NCI-H748 (cell line): ENCODE measurements around the gene SP140.
"Not testable (repeated sequence)": the region's sequence is repeated elsewhere in the genome, so short reads cannot be mapped to it uniquely, and the experiment has no call there.

Experiments
- DNase-seq: peaks from one replicate; lab custom pipeline; 2025; ENCODE audit not compliant: unreplicated experiment; lab: John Stamatoyannopoulos, UW

SP140 gene

DNA sequence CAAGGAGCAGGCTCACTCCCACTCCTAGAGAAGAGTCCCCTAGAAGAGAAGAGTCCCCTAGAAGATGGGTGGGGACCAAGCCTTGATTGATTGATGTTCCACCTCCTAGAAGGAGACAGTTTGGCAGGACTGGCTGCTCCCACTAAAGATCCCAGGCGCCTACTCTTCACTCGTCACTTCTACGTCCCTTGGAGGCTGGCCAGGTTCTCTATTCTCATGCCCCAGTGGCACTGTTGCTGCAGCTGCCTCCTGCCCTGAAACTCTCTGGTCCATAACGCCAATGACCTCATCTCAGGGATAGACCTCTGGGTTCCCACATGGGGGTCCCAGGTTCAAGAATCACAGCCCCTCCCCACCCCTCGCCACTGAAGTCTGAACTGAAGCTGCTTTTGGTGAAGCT is 99.0 kb downstream of the SP140 start:
- DNase-seq: no peak

DNA sequence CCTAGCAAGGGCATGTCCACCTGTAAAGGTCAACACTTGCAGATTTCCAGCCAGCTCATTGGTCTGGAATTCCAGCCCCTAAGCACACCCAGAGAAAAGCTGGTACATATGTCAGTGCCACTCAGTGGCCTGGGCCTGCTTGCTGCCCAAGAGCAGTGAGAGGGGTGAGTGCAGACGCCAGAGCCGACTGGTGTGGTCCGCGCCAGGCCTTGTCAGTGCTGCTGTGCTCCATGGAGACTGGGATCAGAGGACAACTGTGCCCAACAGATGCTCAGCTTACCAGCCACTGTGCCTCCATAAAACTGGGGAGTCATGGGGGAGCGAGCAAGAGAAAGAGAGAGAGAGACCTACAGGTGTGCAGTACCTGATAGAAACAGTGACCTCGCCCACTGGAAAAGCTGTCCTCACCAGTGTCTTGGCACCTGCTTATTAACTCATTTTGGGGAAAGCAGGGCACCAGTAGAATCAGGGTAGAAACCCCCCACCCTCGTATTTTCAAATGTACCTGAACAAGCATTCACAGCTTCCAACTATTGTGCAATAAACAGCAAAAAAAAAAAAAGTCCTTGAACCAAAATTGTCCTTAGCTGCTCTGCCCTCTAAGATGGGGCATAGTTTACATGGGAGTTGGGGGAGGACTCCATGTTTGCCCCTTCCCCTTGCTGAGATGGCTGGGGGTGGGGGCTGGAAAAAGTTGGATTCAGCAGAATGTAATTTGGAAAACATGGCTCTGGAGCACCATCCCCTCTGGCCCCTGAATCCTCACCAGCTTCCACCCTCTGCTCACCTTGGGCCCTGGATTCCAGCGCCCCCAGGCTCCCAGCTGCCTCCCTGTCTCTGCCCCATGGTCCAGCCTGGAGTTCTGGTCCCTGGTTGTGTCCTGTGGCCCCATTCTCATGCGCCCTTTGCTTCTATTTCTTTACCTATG is 100.0 kb downstream of the SP140 start:
- no peak for DNase-seq

DNA sequence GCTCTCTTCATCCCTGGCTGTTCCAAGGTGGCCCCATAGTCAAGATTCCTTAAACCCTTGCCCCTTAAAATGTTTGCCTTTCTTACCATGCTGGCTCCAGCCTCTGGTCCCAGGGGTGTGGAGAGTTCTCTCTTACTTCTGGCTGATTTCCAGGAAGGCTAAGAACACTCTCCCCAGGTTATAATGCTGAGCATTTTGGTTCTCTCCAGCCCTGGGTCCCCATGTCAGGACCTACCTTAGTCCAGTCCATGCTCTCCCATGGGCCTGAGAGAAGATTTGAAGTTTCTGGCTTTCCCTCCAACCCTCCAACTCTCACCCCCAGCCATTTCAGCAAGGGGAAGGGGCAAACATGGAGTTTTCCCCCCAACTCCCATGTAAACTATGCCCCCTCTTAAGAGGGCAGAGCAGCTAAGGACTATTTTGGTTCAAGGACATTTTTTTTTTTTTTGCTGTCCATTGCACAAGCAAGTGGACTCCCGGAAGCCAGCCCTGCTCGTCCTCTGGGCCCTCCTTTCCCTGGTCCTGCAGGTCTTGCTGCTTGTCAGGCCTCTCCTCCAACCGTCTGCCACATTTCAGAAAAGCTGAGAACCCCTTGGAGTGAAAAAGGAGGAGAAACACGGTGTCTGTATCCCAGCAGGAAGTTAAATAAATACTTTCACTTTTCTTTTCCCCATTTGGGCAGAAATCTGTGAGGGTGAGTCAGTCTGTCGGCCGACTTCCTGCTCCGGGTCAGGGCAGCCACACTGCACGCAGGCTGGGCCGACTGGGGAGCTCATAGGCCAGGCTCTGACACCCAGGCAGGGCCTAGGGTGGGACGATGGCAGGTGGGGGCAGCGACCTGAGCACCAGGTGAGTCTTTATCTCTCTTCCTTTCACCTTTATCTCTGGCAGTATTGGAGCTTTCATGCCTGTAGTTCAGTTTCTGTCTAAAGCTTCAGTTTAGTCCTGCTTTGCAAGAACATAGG is 101.2 kb downstream of the SP140 start, which contains the start of gene SP140L:
Gene SP140L (plus strand): TSS at position 741 of the 965 bp plus-strand sequence. CDS start 77 bp downstream, at position 818.
- no peak for DNase-seq

DNA sequence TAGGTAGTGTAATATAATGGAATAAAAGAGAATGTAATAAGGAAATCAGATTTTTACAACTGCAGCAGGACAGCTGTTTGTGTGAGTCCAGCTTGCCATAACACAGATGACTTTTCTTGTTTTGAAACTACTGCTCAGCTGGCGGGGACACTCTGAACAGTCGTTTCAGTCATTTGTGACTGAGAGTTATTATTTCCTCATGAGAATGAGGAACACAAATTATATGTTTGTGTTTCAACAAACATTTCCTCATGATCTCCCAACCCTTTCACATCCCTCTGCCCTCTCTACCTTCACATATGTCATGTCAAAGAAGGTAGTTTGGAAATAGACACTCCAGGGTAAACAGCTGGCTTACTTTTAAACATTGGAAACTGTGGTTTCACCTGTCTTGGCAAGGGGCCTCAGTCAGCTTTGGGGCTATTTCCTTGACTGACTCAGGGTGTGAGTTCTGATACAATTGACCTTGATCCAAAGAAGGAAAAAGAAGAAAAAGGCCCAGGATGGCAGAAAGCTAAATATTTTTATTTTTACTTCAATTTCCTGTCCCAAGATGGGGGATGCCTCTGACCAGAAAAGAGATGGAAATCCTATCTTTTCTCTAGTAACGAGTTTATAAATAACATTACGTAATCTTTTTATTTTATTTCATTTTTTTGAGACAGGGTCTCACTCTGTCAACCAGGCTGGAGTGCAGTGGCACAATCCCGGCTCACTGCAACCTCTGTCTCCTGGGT is 102.0 kb downstream of the SP140 start:
- DNase-seq: no peak

DNA sequence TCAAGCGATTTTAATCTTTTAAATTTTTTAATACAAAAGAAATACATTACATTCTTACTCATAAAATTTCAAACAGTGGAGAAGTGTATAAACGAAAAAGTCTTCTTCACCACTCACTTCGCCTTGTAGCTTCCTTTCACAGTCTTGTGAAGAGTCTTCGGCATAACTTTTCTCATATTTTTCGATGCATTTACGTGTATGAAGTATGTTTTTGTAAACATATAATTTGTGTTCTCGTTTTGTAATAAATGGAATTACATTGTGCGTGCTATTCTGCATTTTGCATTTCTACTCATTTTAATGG is 102.6 kb downstream of the SP140 start:
- no peak for DNase-seq

DNA sequence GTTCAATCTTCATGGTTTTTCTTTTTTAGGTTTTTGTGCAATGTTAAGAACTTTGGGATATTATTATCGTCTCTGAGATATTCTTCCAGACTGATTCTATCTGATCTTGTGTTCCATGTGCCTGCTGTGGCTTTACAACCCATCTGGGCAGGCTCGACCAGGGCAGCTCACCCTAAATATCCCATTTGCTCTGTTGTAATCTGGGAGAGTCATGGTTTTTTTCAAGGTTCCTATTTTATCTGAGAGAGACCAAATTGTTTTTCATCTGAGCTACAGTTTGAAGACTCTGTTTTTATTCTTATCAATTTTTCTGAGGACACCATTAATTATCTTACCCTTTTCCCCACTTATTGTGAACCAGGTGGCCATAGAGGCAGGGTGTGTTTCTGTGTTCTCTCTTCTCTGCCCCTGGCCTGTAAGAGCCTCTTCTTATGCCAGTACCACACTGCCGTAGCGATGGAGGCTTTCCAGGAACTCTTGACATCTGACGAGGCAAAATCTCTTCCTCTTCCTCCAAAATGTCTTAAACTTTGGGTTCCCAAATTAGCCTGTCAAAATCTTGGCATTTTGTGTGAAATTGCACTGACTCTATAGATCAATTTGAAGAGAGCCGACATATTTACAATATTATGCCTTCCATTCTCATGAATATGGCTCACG is 104.5 kb downstream of the SP140 start:
- no peak for DNase-seq

DNA sequence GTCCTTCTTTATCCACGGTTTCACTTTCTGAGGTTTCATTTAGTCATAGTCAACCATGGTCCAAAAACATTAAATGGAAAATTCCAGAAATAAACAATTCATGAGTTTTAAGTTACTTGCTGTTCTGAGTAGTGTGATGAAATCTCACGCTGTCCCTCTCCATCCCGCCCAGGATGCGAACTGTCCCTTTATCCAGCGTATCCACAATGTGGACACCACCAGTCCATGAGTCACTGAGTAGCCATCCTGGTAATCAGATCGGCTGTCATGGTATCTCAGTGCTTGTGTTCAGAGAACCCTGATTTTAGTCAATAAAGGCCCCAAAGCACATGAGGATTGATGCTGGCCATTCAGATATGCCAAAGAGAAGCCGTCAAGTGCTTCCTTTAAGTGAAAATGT is 105.2 kb downstream of the SP140 start:
- no peak for DNase-seq

DNA sequence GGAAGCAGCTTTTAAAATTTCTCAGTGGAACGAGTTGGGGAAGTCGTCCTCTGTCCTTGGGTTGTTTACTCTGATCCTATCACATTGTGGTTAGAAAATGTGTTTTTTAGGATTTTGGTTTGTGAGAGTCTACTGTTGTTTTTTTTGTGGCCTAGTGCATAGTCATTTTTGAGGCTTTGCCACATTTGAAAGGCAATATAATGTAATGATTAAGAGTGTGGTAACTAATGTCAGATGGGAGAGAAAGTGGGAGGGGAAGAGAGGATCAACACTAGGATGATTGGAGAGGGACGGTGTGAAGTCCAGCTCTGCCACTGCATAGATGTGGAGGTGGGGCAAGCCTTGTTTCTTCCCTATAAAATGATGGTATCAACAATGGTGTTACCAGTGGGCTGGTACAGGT is 109.9 kb downstream of the SP140 start:
- no peak for DNase-seq

DNA sequence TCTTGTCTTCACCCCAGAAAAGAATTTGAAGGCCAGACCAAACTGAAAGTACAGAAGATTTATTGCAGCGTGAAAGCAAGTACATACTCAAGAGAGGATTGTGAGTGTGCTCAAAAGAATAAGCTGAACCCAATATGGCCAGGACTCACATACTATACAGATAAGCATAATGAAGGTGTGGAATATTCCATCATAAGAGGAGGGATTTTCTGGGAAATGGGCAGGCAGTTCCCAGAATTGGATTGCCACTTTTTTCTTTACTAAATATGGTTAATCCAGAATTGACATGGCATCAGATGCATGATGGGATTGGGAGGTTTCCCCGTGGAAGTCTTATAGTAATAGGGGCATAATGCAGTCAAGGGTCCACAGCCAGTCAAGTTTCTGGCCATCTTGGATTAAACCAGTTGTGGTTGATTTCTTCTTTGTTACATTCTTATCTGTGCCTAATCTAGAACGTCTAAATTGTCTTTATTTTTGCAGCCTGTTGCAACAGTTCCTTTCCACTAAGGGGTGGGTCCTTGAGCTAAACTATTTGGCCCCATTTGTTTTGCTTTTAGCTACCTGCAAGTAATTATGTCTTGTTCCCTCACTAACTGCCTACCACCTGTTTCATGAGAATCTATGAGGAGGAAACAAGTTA is 110.4 kb downstream of the SP140 start:
- DNase-seq: no peak

DNA sequence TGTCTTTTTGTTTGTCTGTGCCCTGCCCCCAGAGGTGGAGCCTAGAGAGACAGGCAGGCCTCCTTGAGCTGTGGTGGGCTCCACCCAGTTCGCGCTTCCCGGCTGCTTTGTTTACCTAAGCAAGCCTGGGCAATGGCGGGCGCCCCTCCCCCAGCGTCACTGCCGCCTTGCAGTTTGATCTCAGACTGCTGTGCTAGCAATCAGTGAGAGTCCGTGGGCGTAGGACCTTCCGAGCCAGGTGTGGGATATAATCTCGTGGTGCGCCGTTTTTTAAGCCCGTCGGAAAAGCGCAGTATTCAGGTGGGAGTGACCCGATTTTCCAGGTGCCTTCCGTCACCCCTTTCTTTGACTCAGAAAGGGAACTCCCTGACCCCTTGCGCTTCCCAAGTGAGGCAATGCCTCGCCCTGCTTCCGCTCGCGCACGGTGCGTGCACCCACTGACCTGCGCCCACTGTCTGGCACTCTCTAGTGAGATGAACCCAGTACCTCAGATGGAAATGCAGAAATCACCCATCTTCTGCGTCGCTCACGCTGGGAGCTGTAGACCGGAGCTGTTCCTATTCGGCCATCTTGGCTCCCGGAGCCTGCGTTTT is 116.5 kb downstream of the SP140 start:
- peak; percentile 15 for DNase-seq

DNA sequence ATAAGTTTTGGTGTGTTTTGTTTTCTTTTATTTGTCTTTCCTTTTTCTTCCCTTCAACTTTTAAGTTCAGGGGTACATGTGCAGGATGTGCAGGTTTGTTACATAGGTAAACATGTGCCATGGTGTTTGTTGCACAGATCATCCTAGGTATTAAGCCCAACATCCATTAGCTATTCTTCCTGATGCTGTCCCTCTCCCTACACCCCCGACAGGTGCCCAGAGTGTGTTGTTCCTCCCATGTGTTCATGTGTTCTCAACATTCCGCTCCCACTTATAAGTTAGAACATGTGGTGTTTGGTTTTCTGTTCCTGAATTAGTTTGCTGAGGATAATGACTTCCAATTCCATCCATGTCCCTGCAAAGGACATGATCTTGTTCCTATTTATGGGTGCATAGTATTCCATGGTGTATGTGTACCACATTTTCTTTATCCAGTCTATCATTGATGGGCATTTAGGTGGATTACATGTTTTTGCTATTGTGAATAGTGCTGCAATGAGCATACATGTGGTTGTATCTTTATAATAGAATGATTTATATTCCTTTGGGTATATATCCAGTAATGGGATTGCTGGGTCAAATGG is 117.6 kb downstream of the SP140 start:
- DNase-seq: not testable (repeated sequence)

DNA sequence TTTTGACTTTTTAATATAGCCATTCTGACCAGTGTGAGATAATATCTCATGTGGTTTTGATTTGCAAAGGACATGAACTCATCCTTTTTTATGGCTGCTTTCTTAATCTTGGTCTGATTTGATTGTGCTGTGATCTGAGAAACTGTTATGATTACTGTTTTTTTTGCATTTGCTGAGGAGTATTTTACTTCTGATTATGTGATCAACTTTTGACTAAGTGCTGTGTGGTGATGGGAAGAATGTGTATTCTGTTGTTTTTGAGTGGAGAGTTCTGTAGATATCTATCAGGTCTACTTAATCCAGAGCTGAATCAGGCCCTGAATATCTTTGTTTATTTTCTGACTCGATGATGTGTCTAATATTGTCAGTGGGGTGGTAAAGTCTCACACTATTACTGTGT is 118.2 kb downstream of the SP140 start:
- DNase-seq: no peak

DNA sequence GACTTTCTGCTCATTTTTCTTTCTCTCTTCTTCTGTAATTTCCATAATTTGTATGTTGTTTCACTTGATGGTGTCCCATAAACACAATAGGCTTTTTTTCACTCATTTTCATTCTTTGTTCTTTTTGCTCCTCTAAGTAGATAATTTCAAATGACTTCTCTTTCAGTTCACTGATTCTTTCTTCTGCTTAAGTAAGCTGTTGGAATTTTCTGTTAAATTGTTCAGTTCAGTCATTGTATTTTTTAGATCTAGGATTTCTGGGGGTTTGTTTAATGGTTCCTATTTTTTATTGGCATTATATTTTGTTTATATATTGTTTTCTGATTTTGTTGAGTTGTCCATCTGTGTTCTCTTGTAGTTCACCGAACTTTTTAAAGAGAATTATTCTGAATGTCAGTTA is 120.9 kb downstream of the SP140 start:
- no peak for DNase-seq

DNA sequence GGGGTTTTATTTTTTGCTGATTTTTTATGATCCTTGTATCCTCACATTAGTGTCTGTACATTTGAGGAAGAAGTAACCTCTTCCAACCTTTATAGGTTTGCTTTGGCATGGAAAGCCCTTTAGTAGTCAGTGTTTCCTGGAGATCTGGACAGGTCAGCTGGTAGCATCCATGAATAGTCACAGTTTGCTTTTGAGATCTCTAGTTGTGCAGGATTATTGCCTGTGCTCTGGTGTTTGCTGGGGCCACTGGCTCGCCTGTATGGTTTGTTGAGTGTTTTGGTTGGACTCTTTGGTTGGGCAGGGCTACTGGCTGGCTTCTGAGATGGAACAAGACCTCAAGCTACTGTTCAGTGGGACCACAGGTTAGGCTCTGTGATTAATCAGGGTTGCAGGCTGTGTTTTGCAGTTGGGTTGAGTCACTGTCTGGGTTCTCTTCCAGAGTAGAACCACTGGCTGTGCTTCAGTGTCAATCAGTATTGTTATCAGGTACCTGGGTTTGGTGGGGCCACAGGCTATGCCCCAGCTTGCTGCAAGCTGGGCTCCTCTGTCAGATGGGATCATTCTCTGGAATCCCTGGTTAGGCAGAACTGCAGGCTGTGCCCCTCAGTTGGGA is 121.5 kb downstream of the SP140 start:
- no peak for DNase-seq

DNA sequence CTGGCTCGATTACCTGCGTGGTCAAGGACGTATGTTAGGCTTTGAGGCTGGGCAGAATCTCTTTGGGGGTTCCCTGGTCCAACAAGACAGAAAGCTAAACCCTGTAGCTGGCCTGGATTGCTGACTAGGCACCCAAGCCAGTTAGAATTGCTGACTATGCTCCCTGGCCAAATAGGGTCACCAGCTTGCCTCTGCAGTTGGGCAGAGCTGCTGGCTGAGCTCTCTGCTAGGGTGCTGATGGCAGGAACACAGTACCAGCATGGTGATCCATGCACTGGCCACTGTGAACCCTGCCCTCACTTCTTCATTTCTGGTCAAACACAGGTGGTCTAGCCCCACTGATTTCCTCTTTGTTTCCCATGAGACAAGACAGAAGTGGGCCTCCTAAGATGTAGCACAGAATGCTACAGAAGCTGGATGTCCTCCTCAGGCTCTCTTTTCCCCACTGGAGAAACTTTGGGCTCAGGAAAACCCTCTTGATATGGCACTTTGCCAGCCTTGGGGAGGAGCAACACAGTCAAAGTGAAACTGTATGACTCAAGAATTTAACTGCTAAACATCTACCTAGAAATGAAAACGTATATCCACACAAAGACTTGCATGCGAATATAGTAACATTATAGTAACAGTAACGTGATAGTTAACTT is 122.2 kb downstream of the SP140 start:
- DNase-seq: no peak

DNA sequence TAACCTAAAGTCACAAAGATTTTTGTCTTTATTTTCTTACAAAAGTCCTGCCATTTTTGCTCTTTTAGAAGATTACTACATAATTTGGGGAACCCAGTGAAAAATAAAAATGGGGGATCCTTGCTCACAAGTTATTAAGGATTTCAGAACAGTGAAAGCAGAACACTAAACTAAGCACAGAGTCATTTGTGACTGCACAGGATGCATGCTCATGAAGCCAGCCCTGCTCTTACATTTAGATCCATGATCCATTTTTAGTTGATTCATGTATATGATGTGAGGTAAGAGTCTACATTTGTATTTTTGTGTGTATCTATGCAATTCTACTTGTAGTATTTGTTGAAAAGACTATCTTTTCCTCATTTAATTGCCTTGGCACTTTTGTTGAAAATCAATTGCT is 123.3 kb downstream of the SP140 start:
- no peak for DNase-seq

DNA sequence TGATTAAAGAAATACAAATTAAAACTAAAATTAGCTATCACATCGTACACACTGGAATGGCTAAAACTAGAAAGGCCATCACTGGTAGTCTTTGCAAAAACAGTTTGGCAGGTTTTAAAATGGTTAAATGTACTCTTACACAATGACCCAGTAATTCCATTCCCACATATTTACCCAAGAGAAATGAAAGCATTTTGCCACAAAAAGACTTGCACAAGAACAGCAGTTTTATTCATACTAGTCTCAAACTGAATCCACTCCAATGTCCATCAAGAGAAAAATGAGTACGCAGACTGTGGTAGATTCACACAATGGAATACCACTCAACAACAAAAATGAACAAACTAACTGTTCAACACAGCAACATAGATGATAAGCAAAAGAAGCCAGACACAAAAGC is 130.5 kb downstream of the SP140 start:
- DNase-seq: no peak

DNA sequence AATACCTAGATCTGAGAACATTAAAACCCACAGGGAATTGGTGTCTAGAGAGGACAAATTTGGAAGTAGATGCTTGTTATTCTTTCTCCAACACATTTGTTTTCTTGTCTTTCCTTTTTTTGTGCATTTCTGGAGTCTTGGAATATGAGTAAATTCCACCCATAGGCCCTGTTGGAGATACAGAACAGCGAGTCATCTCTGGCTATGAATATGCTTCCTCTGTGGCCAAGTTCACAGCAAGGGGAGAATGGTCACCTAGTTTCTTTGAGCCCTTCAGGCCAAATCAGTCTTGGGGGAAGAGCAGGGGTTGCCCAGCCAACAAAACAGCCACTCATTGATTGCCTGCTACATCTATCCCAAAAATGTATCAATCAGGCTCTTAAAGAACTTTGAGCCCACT is 132.8 kb downstream of the SP140 start:
- no peak for DNase-seq

DNA sequence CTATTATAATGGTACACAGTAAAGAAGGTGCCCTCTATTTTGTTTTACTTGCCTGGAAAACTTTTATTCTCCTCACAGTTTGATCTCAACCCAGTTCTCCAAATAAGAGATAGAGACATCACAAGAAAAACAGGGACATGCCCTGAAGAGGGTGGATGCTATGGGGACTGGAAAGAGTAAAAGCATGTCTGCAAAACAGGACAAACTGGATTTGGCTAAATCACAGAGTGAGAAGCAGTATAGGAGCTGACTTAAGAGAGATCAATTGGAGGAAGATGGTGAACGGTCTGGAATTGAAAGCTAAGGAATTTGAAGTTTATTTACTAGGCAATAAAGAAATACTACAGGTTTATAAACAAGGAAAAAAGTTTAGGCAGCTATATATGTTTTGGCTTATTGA is 134.5 kb downstream of the SP140 start:
- DNase-seq: no peak
